HepG2 (cell line): ENCODE measurements around the gene MEX3A. TPM values are rescaled to one million over a fixed set of nuclear protein-coding genes. Genes with fewer than 3 reads are reported as not detected.

Experiments used
- FOXK1 ChIP-seq: sonication (generic); formaldehyde crosslinking; IDR thresholded peaks from 2 replicates; pipeline ENCODE4 v1.4.0; 2020; ENCODE audit warnings: low read depth, missing genetic modification reagents, borderline replicate concordance
- HDAC1 ChIP-seq: sonication (generic); formaldehyde crosslinking; IDR thresholded peaks from 2 replicates; pipeline ENCODE4 v1.5.1; 2020; ENCODE audit warnings: mild to moderate bottlenecking, missing genetic modification reagents
- MTA1 ChIP-seq: sonication (generic); formaldehyde crosslinking; IDR thresholded peaks from 2 replicates; pipeline ENCODE4 v1.4.0; 2020; ENCODE audit warnings: missing genetic modification reagents, mild to moderate bottlenecking, borderline replicate concordance
- NFE2 ChIP-seq: sonication (generic); formaldehyde crosslinking; IDR thresholded peaks from 2 replicates; pipeline ENCODE4 v1.4.0; 2020; ENCODE audit warnings: missing genetic modification reagents
- PHF8 ChIP-seq: sonication (generic); formaldehyde crosslinking; IDR thresholded peaks from 2 replicates; pipeline ENCODE4 v1.5.0; 2020; ENCODE audit warnings: missing genetic modification reagents
- RBM22 ChIP-seq: fragments of 200-400 bp; formaldehyde crosslinking; optimal IDR thresholded peaks from 2 replicates; pipeline ENCODE3; 2017; ENCODE audit warnings: mild to moderate bottlenecking, low read length, moderate library complexity
- SOX13 ChIP-seq, 3 experiments: fragments of 450-650 bp in 1 of 3; sonication (generic) in 1 of 3; formaldehyde crosslinking in 1 of 3; IDR thresholded peaks in 2 of 3; conservative IDR thresholded peaks in 1 of 3; 2 replicates each; pipeline versions ENCODE4 v1.5.0 to v1.6.1; 2016 to 2020; ENCODE audit warnings: antibody characterized with exemption in 1 of 3, mild to moderate bottlenecking in 1 of 3, missing compliant biosample characterization in 1 of 3, missing genetic modification reagents in 1 of 3, moderate library complexity in 1 of 3
- SRSF4 ChIP-seq: fragments of 200-400 bp; formaldehyde crosslinking; IDR thresholded peaks from one replicate; pipeline ENCODE4 v1.6.1; 2018; ENCODE audit warnings: mild to moderate bottlenecking, low read depth, low read length, moderate library complexity; ENCODE audit not compliant: poor library complexity, severe bottlenecking
- TBL1XR1 ChIP-seq: fragments of 150-350 bp; IDR thresholded peaks from 2 replicates; pipeline ENCODE4 v1.6.1; 2014; ENCODE audit warnings: borderline replicate concordance, low read length; ENCODE audit not compliant: partially characterized antibody
- ZBTB44 ChIP-seq: sonication (generic); formaldehyde crosslinking; IDR thresholded peaks from 2 replicates; pipeline ENCODE4 v1.4.0; 2020; ENCODE audit warnings: missing genetic modification reagents
- ZFP90 ChIP-seq: sonication (generic); formaldehyde crosslinking; IDR thresholded peaks from 2 replicates; pipeline ENCODE4 v1.8.0; 2022; ENCODE audit warnings: missing genetic modification reagents, mild to moderate bottlenecking, inconsistent platforms, borderline replicate concordance
- ZMAT3 ChIP-seq: sonication (generic); formaldehyde crosslinking; conservative IDR thresholded peaks from 2 replicates; pipeline ENCODE4 v1.7.0; 2021; ENCODE audit warnings: missing genetic modification reagents
- ZNF225 ChIP-seq: sonication (generic); formaldehyde crosslinking; IDR thresholded peaks from 2 replicates; pipeline ENCODE4 v1.4.0; 2020; ENCODE audit warnings: mild to moderate bottlenecking, missing genetic modification reagents
- ZNF652 ChIP-seq: IDR thresholded peaks from 2 replicates; pipeline ENCODE4 v1.6.1; 2016; ENCODE audit warnings: low read depth, borderline replicate concordance
- ZNF777 ChIP-seq: sonication (generic); formaldehyde crosslinking; IDR thresholded peaks from 2 replicates; pipeline ENCODE4 v1.4.0; 2020; ENCODE audit warnings: missing genetic modification reagents
- ZNF816 ChIP-seq: sonication (generic); formaldehyde crosslinking; IDR thresholded peaks from 2 replicates; pipeline ENCODE4 v1.8.0; 2022; ENCODE audit warnings: missing genetic modification reagents, mild to moderate bottlenecking, borderline replicate concordance
- polyA plus RNA-seq, 8 experiments: library from polyadenylated mRNA; depleted of rRNA in 3 of 8; stranded (reverse) in 7 of 8; unstranded in 1 of 8; fragments of >200 nt; fragmentation: Illumina TruSeq in 4 of 8; extraction: Trizol in 4 of 8; gene quantifications; 2 replicates each; pipeline versions ENCODE4 v1.2.1 to v1.2.3, GENCODE V29; 2011 to 2016; ENCODE audit warnings: low read depth in 4 of 8, missing spikeins in 1 of 8, mixed read lengths in 1 of 8; ENCODE audit not compliant: insufficient read depth in 1 of 8
- total RNA-seq, 5 experiments: library from RNA; depleted of rRNA; stranded (reverse); fragments of >200 nt; fragmentation: Illumina TruSeq; extraction: Trizol; gene quantifications; 2 replicates each; pipeline ENCODE4 v1.2.3, GENCODE V29; 2016; ENCODE audit warnings: low read depth in 1 of 5
- TF ChIP-seq, protein P1 (sequence below): sonication (generic); formaldehyde crosslinking; IDR thresholded peaks from 2 replicates; pipeline ENCODE4 v1.8.0; 2022; ENCODE audit warnings: mild to moderate bottlenecking, missing genetic modification reagents; ENCODE audit not compliant: insufficient replicate concordance
- TF ChIP-seq, protein P2 (sequence below): sonication (generic); formaldehyde crosslinking; IDR thresholded peaks from 2 replicates; pipeline ENCODE4 v1.5.0; 2020; ENCODE audit warnings: missing genetic modification reagents
- TF ChIP-seq, protein P3 (sequence below): sonication (generic); formaldehyde crosslinking; IDR thresholded peaks from 2 replicates; pipeline ENCODE4 v1.9.0; 2021; ENCODE audit warnings: missing genetic modification reagents, borderline replicate concordance
- TF ChIP-seq, protein P4 (sequence below): sonication (generic); formaldehyde crosslinking; IDR thresholded peaks from 2 replicates; pipeline ENCODE4 v1.5.0; 2020; ENCODE audit warnings: mild to moderate bottlenecking, missing genetic modification reagents, borderline replicate concordance

The MEX3A gene
- total and polyA plus RNA-seq, 2 of the 13 experiments (the other 11 are each of a cell fraction or from before 2014, with no cell fraction given), result 7.6 to 9.1 TPM

- TF ChIP-seq, protein P1, sequence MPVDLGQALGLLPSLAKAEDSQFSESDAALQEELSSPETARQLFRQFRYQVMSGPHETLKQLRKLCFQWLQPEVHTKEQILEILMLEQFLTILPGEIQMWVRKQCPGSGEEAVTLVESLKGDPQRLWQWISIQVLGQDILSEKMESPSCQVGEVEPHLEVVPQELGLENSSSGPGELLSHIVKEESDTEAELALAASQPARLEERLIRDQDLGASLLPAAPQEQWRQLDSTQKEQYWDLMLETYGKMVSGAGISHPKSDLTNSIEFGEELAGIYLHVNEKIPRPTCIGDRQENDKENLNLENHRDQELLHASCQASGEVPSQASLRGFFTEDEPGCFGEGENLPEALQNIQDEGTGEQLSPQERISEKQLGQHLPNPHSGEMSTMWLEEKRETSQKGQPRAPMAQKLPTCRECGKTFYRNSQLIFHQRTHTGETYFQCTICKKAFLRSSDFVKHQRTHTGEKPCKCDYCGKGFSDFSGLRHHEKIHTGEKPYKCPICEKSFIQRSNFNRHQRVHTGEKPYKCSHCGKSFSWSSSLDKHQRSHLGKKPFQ (CRISPR knock-in tag), result no peak
- TF ChIP-seq, protein P2, sequence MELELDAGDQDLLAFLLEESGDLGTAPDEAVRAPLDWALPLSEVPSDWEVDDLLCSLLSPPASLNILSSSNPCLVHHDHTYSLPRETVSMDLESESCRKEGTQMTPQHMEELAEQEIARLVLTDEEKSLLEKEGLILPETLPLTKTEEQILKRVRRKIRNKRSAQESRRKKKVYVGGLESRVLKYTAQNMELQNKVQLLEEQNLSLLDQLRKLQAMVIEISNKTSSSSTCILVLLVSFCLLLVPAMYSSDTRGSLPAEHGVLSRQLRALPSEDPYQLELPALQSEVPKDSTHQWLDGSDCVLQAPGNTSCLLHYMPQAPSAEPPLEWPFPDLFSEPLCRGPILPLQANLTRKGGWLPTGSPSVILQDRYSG (CRISPR knock-in tag), result no peak
- TF ChIP-seq ZNF225 (no peak), PHF8 (CRISPR knock-in tag) (no peak), FOXK1 (no peak), ZFP90 (CRISPR knock-in tag) (0 out of 2 replicates have a peak, but pooled peaks have one; percentile 26), TBL1XR1 (no peak), MTA1 (CRISPR knock-in tag) (peak; percentile 39; the same call in 1 of the 2 replicates), SRSF4 (no peak), ZMAT3 (CRISPR knock-in tag) (no peak), ZNF816 (CRISPR knock-in tag) (no peak), SOX13 (IDR thresholded peaks at IDR 0.05) (no peak), SOX13 (CRISPR knock-in tag; conservative IDR thresholded peaks at IDR 0.05 in 1 of 2, IDR thresholded peaks at IDR 0.05 in 1 of 2) (peak in 1 of 2 experiments; percentile 17; a peak in 1 of 4 replicates), NFE2 (CRISPR knock-in tag) (peak; percentile 72), ZBTB44 (no peak), RBM22 (peak; percentile 75), ZNF777 (CRISPR knock-in tag) (no peak), HDAC1 (CRISPR knock-in tag) (no peak), ZNF652 (CRISPR knock-in tag) (peak; percentile 60; the same call in 1 of the 2 replicates)
- TF ChIP-seq, protein P3, sequence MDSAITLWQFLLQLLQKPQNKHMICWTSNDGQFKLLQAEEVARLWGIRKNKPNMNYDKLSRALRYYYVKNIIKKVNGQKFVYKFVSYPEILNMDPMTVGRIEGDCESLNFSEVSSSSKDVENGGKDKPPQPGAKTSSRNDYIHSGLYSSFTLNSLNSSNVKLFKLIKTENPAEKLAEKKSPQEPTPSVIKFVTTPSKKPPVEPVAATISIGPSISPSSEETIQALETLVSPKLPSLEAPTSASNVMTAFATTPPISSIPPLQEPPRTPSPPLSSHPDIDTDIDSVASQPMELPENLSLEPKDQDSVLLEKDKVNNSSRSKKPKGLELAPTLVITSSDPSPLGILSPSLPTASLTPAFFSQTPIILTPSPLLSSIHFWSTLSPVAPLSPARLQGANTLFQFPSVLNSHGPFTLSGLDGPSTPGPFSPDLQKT (CRISPR knock-in tag), result no peak
- TF ChIP-seq, protein P4, sequence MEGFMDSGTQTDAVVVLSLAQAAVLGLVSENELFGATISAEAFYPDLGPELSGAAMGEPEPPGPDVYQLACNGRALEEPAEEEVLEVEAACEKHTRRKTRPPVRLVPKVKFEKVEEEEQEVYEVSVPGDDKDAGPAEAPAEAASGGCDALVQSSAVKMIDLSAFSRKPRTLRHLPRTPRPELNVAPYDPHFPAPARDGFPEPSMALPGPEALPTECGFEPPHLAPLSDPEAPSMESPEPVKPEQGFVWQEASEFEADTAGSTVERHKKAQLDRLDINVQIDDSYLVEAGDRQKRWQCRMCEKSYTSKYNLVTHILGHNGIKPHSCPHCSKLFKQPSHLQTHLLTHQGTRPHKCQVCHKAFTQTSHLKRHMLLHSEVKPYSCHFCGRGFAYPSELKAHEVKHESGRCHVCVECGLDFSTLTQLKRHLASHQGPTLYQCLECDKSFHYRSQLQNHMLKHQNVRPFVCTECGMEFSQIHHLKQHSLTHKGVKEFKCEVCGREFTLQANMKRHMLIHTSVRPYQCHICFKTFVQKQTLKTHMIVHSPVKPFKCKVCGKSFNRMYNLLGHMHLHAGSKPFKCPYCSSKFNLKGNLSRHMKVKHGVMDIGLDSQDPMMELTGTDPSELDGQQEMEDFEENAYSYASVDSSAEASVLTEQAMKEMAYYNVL (CRISPR knock-in tag), result 0 out of 2 replicates have a peak, but pooled peaks have one; percentile 40
Measured at GRCh38 chr1:156122519-156123355, 40.5 kb upstream of the MEX3A start (continued).
